BJ (cell line): ENCODE results near the gene CORO2B. TPM values are rescaled to one million over a fixed set of nuclear protein-coding genes. Genes with fewer than 3 reads are reported as not detected.

Experiments used
- CTCF ChIA-PET: fragments of 350-600 bp; formaldehyde crosslinking; extraction: SDS; loops from one replicate; lab custom pipeline; 2021; ENCODE audit warnings: antibody characterized with exemption, inconsistent platforms; lab: Yijun Ruan, JAX
- POLR2A ChIA-PET: fragments of 300-600 bp; sonication (Branson Sonifier 250); formaldehyde crosslinking; extraction: SDS; loops from one replicate; lab custom pipeline; 2021; ENCODE audit warnings: antibody characterized with exemption; lab: Charles Lee
- DNase-seq: peaks from one replicate; pipeline ENCODE4 v3.0.0-alpha.2; 2011; ENCODE audit warnings: low read depth
- H3K27me3 ChIP-seq: 2 replicates; pipeline ENCODE4 v1.6.0; 2011; ENCODE audit warnings: low read length; ENCODE audit not compliant: control insufficient read depth, insufficient read depth
- H3K36me3 ChIP-seq: 2 replicates; pipeline ENCODE4 v1.5.1; 2011; ENCODE audit warnings: low read length; ENCODE audit not compliant: control insufficient read depth, insufficient read depth
- H3K4me3 ChIP-seq: 2 replicates; pipeline ENCODE4 v1.5.1; 2011; ENCODE audit warnings: low read depth, mild to moderate bottlenecking, control low read depth, low read length
- polyA plus RNA-seq: library from polyadenylated mRNA; depleted of rRNA; stranded (reverse); fragments of >200 nt; gene quantifications from 2 replicates; pipeline ENCODE4 v1.2.3, GENCODE V29; 2011
- TF ChIP-seq, protein P1 (sequence below): IDR thresholded peaks from 2 replicates; pipeline ENCODE4 v1.5.1; 2011; ENCODE audit warnings: low read depth, mild to moderate bottlenecking, control low read depth, inconsistent platforms, low read length, moderate library complexity; ENCODE audit not compliant: insufficient read depth

CORO2B gene
- polyA plus RNA-seq, 1 experiment = 7.7 TPM

DNA sequence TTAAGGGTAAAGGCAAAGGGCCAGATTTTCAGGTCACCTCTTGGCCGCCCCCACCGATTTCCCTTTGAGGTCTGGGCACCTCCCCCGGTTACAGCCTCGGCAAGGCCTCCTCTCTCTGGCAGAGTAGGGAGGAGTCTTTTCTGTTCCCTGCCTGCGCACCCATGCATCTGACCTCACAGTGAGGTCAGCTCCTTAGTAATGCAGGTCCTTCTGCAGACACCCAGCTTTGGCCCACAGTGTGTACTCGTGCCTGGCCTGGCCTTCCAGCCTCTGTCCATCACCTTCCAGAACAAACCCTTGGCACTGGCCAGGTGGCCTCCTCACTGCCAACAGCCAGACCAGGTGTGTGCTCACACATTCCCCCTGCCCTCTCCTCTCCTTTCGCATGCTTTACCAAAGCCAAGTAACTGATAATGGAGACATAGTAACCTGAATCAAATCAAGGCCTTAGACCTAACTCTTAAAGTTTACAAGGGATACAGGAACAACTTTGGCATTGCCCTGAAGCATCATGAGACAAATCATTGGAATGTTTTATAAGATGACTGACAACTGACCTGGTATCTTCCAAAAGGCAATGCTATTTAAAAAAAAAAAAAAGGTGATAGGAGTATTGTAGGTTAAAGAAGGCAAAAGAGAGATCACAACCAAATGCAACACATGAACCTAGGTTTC is 61.3 kb downstream of the CORO2B start:
- ChIA-PET POLR2A (interaction anchor here (0.5 kb wide), 1 partner anchor 68 kb away, joined by 3 read pairs; no protein-coding TSS in a partner anchor), CTCF (interaction anchor here (1.2 to 1.8 kb wide), 3 partner anchors 19 to 90 kb away, joined by 3 to 4 read pairs (median 4); no protein-coding TSS in a partner anchor)
- no peak overlapping the region for H3K4me3 ChIP-seq
- TF ChIP-seq, protein P1, sequence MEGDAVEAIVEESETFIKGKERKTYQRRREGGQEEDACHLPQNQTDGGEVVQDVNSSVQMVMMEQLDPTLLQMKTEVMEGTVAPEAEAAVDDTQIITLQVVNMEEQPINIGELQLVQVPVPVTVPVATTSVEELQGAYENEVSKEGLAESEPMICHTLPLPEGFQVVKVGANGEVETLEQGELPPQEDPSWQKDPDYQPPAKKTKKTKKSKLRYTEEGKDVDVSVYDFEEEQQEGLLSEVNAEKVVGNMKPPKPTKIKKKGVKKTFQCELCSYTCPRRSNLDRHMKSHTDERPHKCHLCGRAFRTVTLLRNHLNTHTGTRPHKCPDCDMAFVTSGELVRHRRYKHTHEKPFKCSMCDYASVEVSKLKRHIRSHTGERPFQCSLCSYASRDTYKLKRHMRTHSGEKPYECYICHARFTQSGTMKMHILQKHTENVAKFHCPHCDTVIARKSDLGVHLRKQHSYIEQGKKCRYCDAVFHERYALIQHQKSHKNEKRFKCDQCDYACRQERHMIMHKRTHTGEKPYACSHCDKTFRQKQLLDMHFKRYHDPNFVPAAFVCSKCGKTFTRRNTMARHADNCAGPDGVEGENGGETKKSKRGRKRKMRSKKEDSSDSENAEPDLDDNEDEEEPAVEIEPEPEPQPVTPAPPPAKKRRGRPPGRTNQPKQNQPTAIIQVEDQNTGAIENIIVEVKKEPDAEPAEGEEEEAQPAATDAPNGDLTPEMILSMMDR = no peak
- no peaks in the 10 kb centered on the region for H3K36me3 ChIP-seq
- no peaks in the 10 kb centered on the region for H3K27me3 ChIP-seq
- no peak for DNase-seq

DNA sequence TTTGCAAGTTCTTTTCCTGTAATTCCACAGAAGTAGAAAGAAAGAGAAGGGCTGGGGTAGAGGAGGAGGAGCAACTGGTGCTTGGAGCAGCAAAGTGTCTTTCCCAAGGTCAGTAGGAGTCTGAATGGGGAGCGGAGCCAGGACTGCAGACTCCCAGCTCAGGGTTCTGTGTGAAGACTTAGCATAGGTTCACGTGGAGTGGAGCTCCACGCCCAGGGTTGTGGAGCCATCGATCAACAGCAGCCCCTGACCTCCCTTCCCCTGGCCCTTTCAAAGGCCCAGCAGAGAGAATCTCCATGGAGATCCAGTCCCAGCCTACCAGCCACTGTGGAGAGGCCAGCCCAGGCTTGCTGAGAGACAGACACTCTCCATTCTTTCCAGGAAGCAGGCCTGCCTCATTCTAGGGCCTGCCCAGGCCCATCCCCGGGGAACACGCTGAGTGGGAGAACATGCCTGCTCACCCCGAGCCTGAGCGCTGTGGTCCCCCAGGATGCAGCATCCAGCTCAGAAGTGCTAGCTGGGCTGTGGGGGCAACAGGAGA is 62.1 kb downstream of the CORO2B start:
- H3K27me3 ChIP-seq = no peaks in the 10 kb centered on the region
- ChIA-PET POLR2A (interaction anchor here (0.5 kb wide), 1 partner anchor 69 kb away, joined by 3 read pairs; no protein-coding TSS in a partner anchor), CTCF (interaction anchor here (1.5 to 1.8 kb wide), 4 partner anchors 10 to 81 kb away, joined by 4 read pairs; no protein-coding TSS in a partner anchor)
- DNase-seq = no peak
- H3K36me3 ChIP-seq = no peaks in the 10 kb centered on the region
- TF ChIP-seq, protein P1 = no peak
- H3K4me3 ChIP-seq = no peak overlapping the region

DNA sequence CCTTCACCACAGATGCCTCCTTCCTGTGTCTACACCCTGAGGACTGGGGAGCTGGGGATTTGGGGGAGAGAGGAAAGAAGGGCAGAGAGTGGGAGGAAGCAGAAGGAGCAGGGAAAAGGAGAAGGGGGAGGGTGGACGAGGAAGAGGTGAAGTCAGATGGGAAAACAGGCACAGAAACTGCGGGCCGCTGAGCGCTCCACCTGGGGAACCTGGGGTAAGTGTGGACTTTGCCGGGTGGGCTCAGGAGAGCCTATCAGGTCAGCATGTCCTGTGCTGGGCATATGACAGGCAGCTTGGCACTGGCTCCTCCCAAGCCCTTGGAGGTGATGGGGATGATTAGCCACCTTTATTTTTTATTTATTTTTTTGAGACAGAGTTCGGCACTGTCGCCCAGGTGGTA is 62.6 kb downstream of the CORO2B start:
- H3K36me3 ChIP-seq = no peaks in the 10 kb centered on the region
- TF ChIP-seq, protein P1 = no peak
- DNase-seq = no peak
- POLR2A ChIA-PET = no interaction called here
- no peaks in the 10 kb centered on the region for H3K27me3 ChIP-seq
- no peak overlapping the region for H3K4me3 ChIP-seq
- CTCF ChIA-PET = interaction anchor here (1.5 to 1.8 kb wide), 4 partner anchors 10 to 81 kb away, joined by 4 read pairs; no protein-coding TSS in a partner anchor

DNA sequence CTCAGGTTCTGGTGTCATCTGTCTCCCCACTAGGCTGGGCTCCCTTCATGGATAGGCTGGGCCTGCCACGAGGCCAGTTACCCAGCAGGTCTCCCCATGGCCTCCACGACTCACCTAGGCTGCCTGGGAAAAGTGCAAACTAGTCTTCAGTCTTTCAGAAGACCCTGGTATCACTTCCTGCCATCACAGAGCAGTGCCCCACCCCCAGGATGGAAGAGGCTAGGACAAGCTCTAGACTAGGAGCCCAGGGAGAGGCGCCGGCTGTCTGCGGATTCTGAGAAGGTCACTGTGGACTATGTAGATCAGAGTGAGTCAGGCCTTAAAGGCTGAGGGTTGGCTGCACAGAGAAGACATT is 63.7 kb downstream of the CORO2B start:
- Histone ChIP-seq H3K36me3 (no peaks in the 10 kb centered on the region), H3K4me3 (no peak overlapping the region), H3K27me3 (no peaks in the 10 kb centered on the region)
- TF ChIP-seq, protein P1 = no peak
- ChIA-PET POLR2A (no interaction called here), CTCF (interaction anchor here (1.6 to 2.8 kb wide), 2 partner anchors 9 to 12 kb away, joined by 4 to 7 read pairs; no protein-coding TSS in a partner anchor)
- no peak for DNase-seq

DNA sequence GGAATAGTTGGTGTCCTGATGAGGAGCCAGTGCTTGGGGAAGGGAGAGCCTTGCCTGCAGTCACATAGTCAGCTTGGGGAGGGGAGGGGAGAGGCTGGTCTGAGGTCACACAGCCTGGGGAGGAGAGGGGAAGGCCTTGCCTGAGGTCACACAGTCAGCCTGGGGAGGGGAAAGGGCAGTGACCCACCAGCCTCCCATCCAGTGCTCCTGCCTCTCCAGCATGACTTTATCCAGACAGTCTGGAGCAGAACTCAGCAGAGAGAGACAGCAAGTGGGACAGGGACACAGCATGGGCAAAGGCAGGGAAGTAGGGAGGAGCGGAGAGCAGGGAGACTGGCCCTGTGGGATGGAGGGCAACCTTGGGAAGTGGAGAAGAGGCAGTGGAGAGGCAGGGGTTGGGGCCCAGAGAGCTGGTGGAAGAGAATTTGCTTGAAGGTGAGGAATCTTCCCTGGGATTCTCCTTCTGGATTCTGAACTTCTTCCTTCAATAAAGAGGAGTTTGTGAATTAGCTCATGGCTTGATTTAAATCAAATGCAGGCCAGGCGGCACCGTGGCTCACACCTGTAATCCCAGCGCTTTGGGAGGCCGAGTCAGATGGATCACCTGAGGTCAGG is 64.5 kb downstream of the CORO2B start:
- Histone ChIP-seq H3K4me3 (no peak overlapping the region), H3K36me3 (no peaks in the 10 kb centered on the region), H3K27me3 (no peaks in the 10 kb centered on the region)
- TF ChIP-seq, protein P1 = no peak
- ChIA-PET CTCF (interaction anchor here (1.0 to 2.8 kb wide), 2 partner anchors 8 to 11 kb away, joined by 3 to 7 read pairs; no protein-coding TSS in a partner anchor), POLR2A (interaction anchor here (0.6 kb wide), 1 partner anchor 29 kb away, joined by 3 read pairs; no protein-coding TSS in a partner anchor)
- DNase-seq = no peak
